Karpas-422 (cell line): ENCODE measurements around the gene AHNAK. TPM values are rescaled to one million over a fixed set of nuclear protein-coding genes. Genes with fewer than 3 reads are reported as not detected.

Source experiments
- DNase-seq: peaks from one replicate; pipeline ENCODE4 v3.0.0-alpha.2; 2015
- H2AFZ ChIP-seq: fragments of 200-600 bp; sonication (generic); 2 replicates; pipeline ENCODE4 v1.6.1; 2014; ENCODE audit warnings: antibody characterized with exemption, low read length, mixed read lengths
- H3K27ac ChIP-seq: fragments of 200-600 bp; sonication (generic); 2 replicates; pipeline ENCODE4 v1.5.1; 2014; ENCODE audit warnings: mild to moderate bottlenecking, low read length, moderate library complexity
- H3K27me3 ChIP-seq: fragments of 200-600 bp; sonication (generic); 2 replicates; pipeline ENCODE4 v1.6.1; 2014; ENCODE audit warnings: low read length, mixed read lengths
- H3K36me3 ChIP-seq: fragments of 200-600 bp; sonication (generic); 2 replicates; pipeline ENCODE4 v1.6.1; 2014; ENCODE audit warnings: low read length, mixed read lengths; ENCODE audit not compliant: insufficient read depth
- H3K4me1 ChIP-seq: fragments of 200-600 bp; sonication (generic); 2 replicates; pipeline ENCODE4 v1.6.1; 2014; ENCODE audit warnings: mild to moderate bottlenecking, low read length, mixed read lengths
- H3K4me2 ChIP-seq: fragments of 200-600 bp; sonication (generic); 2 replicates; pipeline ENCODE4 v1.6.1; 2014; ENCODE audit warnings: low read length, low read depth, mild to moderate bottlenecking; ENCODE audit not compliant: poor library complexity, severe bottlenecking
- H3K4me3 ChIP-seq: fragments of 200-600 bp; sonication (generic); 2 replicates; pipeline ENCODE4 v1.5.1; 2014; ENCODE audit warnings: mild to moderate bottlenecking, antibody characterized with exemption, low read length, mixed read lengths
- H3K79me2 ChIP-seq: fragments of 200-600 bp; sonication (generic); 2 replicates; pipeline ENCODE4 v1.6.1; 2014; ENCODE audit warnings: mild to moderate bottlenecking, low read length, mixed read lengths
- H3K9ac ChIP-seq: fragments of 200-600 bp; sonication (generic); 2 replicates; pipeline ENCODE4 v1.6.0; 2014; ENCODE audit warnings: low read length
- H3K9me2 ChIP-seq: fragments of 200-600 bp; sonication (generic), shearing (Covaris generic); replicated peaks from 2 replicates; pipeline ENCODE4 v1.6.0; 2014; ENCODE audit warnings: mild to moderate bottlenecking, low read length, moderate library complexity; ENCODE audit not compliant: insufficient read depth
- H3K9me3 ChIP-seq: fragments of 300-700, 200-600 bp; sonication (generic); 2 replicates; pipeline ENCODE4 v1.6.1; 2014; ENCODE audit warnings: low read length, mixed read lengths
- H4K20me1 ChIP-seq: fragments of 200-600 bp; sonication (generic); 2 replicates; pipeline ENCODE4 v1.6.1; 2014; ENCODE audit warnings: mild to moderate bottlenecking, antibody characterized with exemption, low read length, low read depth; ENCODE audit not compliant: insufficient read depth
- total RNA-seq: library from RNA; depleted of rRNA; stranded (reverse); fragments of >200 nt; shearing (Covaris generic); gene quantifications from 2 replicates; pipeline ENCODE4 v1.2.3, GENCODE V29; 2014; ENCODE audit warnings: low replicate concordance

The AHNAK gene
- total RNA-seq, 1 experiment from 2014 or later: 0.34 TPM

DNA sequence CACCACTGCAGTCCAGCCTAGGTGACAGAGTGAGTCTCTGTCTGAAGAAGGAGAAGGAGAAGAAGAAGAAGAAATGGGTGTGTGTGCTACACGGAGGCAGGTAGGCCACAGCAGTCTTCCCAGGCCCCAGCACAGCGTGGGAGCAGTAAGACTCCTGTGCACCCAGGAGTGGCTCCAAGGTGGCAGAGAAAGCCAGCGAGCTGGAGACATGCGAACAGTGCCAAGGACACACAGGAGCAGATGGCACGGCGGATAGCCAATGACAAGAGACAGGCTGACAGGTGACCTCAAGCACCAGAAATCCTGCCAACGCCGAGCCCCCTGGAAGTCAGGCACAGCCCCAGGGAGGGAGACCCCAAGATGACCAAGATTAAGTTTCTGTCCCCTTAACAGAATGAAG, 136.8 kb downstream of the AHNAK start:
- Histone ChIP-seq H2AFZ (no peak overlapping the region), H3K9me2 (no peaks in the 10 kb centered on the region), H3K4me2 (no peak overlapping the region), H3K27me3 (no peaks in the 10 kb centered on the region), H3K36me3 (no peaks in the 10 kb centered on the region), H3K4me1 (no peaks in the 10 kb centered on the region), H3K9ac (no peak overlapping the region), H3K79me2 (no peaks in the 10 kb centered on the region), H4K20me1 (no peaks in the 10 kb centered on the region), H3K27ac (no peak overlapping the region), H3K9me3 (no peaks in the 10 kb centered on the region), H3K4me3 (no peak overlapping the region)
- DNase-seq: no peak

DNA sequence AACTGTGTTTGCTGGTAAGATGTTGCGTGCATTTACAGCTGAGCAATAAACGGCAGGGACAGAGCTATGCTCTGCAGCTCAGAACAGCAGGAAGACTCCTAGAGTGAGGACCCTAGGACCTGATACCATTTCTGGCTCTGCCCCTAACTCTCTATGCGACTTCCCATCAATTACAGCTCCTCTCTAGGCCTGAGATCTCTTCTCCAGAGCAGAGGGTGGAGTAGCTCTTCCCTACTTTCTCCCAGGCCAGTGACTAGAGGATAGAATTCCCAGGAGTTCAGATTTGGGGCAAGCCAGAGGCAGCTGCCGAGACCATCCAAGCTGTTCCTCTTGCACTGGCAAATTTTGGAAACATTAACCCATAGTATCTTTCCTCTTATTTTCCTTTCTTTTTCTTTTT, 140.6 kb downstream of the AHNAK start:
- Histone ChIP-seq H3K27me3 (no peaks in the 10 kb centered on the region), H3K79me2 (no peaks in the 10 kb centered on the region), H2AFZ (no peak overlapping the region), H3K9me3 (no peaks in the 10 kb centered on the region), H3K9me2 (no peaks in the 10 kb centered on the region), H4K20me1 (no peaks in the 10 kb centered on the region), H3K9ac (no peak overlapping the region), H3K36me3 (no peaks in the 10 kb centered on the region), H3K4me1 (no peaks in the 10 kb centered on the region), H3K27ac (no peak overlapping the region), H3K4me3 (no peak overlapping the region), H3K4me2 (no peak overlapping the region)
- DNase-seq: no peak

DNA sequence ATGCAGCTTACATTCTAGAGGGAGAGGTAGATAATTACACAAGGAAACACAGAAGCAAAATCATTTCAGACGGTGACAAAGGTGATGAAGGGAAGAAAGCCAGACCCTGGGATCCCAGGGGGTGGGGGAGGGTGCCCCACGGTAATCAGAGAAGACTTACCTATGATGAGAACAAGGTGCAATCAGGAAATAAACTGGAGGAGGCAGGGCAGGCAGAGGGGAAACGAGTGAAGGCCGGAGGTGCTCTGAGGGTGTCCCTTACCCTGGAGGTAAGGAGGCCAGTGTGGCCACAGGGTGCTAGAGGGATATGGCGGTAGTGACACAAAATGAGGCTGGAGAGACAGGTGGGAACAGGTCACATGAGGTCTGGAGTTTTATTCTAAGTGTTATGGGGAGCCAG, 141.7 kb downstream of the AHNAK start:
- Histone ChIP-seq H3K9ac (no peak overlapping the region), H3K9me3 (no peaks in the 10 kb centered on the region), H4K20me1 (no peaks in the 10 kb centered on the region), H3K27ac (no peak overlapping the region), H2AFZ (no peak overlapping the region), H3K4me3 (no peak overlapping the region), H3K9me2 (no peaks in the 10 kb centered on the region), H3K79me2 (no peaks in the 10 kb centered on the region), H3K27me3 (no peaks in the 10 kb centered on the region), H3K36me3 (no peaks in the 10 kb centered on the region), H3K4me1 (no peaks in the 10 kb centered on the region), H3K4me2 (no peak overlapping the region)
- no peak for DNase-seq

DNA sequence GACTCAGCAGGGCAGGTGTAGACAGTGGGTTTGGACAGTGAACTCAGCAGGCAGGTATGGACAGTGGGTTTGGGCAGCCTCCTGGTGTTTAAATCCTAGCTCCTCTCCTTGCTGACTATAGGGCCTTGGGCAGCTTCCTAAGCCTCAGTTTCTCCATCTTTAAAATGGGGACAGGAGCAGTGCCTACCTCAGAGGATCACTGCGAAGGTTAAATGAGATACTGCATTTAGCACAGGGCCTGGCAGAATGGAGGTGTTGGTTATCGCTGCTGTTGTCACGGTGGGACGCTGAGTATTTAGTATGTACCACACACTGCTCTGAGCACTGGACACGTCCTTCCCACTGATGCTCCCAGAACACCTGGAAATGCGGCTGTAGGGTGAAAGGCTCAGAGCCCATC, 142.2 kb downstream of the AHNAK start:
- Histone ChIP-seq H3K79me2 (no peaks in the 10 kb centered on the region), H3K4me3 (no peak overlapping the region), H3K9ac (no peak overlapping the region), H2AFZ (no peak overlapping the region), H3K4me2 (no peak overlapping the region), H3K4me1 (no peaks in the 10 kb centered on the region), H3K27me3 (no peaks in the 10 kb centered on the region), H3K36me3 (no peaks in the 10 kb centered on the region), H3K9me3 (no peaks in the 10 kb centered on the region), H3K27ac (no peak overlapping the region), H4K20me1 (no peaks in the 10 kb centered on the region), H3K9me2 (no peaks in the 10 kb centered on the region)
- no peak for DNase-seq

DNA sequence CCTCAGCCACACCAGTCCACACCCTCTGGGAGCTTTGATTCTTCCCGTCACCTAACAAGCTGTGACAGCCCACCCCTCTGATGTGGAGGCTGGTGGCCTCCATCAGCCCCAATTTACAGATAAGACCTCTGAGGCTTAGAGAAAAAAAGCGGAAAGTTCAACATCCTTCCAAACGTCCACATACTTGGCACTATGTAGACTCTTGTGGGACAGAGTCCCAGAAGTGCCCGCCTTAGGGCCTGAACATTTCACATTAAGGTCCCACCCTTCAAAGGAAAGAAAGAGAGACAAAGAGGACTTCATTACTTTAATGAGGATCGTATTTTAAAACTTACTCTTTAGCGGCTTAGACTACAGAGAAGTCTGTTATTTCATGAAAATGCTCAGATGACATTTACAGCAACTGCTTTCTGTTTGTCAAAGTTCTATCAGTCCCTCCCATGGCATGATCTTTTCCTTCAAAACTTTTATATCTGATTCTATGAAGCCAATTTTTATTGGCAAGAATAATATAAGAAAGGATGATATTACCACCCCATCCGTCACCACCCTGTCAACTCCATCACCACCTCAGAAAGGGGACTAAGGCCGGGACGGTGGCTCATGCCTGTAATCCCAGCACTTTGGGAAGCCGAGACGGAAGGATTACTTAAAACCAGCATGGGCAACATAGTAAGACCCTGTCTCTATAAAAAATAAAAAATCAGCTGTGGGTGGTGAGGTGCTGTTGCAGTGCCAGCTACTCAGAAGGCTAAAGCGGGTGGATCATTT, 143.5 kb downstream of the AHNAK start:
- Histone ChIP-seq H3K27ac (no peak overlapping the region), H3K4me1 (no peaks in the 10 kb centered on the region), H3K9me3 (no peaks in the 10 kb centered on the region), H3K4me3 (no peak overlapping the region), H3K27me3 (no peaks in the 10 kb centered on the region), H3K36me3 (no peaks in the 10 kb centered on the region), H3K9ac (no peak overlapping the region), H3K9me2 (no peaks in the 10 kb centered on the region), H2AFZ (no peak overlapping the region), H4K20me1 (no peaks in the 10 kb centered on the region), H3K4me2 (no peak overlapping the region), H3K79me2 (no peaks in the 10 kb centered on the region)
- DNase-seq: no peak

DNA sequence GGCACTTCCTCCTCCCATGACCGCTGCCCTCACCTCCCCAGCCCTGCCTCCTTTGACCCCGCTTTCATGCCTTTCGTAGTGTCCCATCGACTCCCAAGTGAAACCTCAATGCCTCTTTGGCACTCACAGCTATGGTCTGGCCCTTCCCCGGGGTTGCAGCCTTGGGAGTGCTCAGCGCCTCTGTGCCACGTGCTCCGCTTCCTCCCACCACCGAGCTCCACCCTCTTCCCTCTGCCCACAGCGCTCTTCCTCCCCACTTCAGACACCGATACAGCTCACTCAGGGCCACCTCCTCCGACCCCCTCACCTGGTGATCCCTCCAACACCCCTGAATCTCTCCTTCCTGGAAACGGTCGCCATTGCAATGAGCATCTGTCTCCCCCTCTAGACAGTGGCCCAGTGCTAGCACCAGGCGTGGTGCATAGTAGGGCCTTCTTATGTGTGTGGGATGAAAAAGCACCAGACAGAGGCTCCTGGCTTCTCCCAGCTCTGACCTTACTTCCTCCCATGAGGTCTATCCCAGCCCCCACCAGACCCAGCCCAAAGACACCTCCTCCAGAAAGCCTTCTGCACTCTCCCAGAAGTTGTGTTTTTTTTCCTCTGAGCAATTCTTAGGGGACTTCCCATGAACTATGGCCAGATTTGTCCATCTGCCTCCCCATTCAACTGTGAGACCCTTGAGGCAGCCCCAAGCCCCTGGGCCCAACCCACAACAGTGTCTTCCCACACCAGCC, 144.2 kb downstream of the AHNAK start:
- Histone ChIP-seq H3K27ac (no peak overlapping the region), H3K4me2 (no peak overlapping the region), H3K79me2 (no peaks in the 10 kb centered on the region), H3K9me3 (no peaks in the 10 kb centered on the region), H3K4me3 (no peak overlapping the region), H3K27me3 (no peaks in the 10 kb centered on the region), H3K9ac (no peak overlapping the region), H4K20me1 (no peaks in the 10 kb centered on the region), H3K4me1 (no peaks in the 10 kb centered on the region), H2AFZ (no peak overlapping the region), H3K9me2 (no peaks in the 10 kb centered on the region), H3K36me3 (no peaks in the 10 kb centered on the region)
- DNase-seq: no peak

DNA sequence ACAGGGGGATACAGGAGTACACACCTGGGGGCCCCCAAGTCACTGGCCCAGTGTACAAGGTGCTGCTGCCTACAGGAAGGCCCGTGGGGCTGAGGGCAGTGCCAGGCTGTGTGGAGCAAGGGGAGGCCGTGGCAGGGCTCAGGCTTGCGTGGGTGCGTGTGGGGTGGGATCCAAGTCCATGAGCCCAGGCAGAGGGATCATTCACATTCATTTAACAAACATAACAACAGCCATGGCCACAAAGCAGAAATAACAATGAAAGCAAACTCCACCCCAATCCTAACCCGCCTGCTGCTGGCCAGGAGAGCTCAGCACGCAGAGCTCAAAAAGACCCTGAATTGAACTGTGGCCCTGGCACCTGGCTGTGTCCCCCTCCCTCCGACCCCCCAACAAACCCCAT, 144.8 kb downstream of the AHNAK start:
- Histone ChIP-seq H3K9me3 (no peaks in the 10 kb centered on the region), H4K20me1 (no peaks in the 10 kb centered on the region), H3K27me3 (no peaks in the 10 kb centered on the region), H3K9me2 (no peaks in the 10 kb centered on the region), H3K36me3 (no peaks in the 10 kb centered on the region), H2AFZ (no peak overlapping the region), H3K4me1 (no peaks in the 10 kb centered on the region), H3K4me3 (no peak overlapping the region), H3K27ac (no peak overlapping the region), H3K4me2 (no peak overlapping the region), H3K9ac (no peak overlapping the region), H3K79me2 (no peaks in the 10 kb centered on the region)
- no peak for DNase-seq

DNA sequence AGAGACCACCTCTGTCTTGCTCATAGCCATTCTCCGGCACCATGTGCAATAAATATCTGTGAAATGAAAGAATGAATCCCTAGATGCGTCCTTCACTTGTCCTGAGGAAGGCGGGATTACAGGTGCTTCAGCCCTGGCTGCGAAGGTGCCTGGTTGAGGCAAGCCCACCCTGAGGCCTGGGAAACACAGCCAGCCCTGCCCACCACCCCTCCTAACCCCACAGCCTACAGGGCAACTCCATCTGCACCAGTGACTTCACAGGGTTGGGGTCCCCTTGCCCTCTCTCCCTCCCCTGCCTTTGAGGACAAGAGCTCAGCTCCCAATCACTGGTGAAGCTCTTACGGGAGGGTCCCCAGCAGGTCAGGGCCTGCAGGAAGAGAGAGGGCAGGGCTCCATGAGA, 145.2 kb downstream of the AHNAK start:
- H3K27ac ChIP-seq: no peak overlapping the region
- no peaks in the 10 kb centered on the region for H4K20me1 ChIP-seq
- no peaks in the 10 kb centered on the region for H3K9me2 ChIP-seq
- no peak for DNase-seq
- no peak overlapping the region for H2AFZ ChIP-seq
- H3K4me2 ChIP-seq: no peak overlapping the region
- no peaks in the 10 kb centered on the region for H3K79me2 ChIP-seq
- H3K27me3 ChIP-seq: no peaks in the 10 kb centered on the region
- H3K4me1 ChIP-seq: no peaks in the 10 kb centered on the region
- no peaks in the 10 kb centered on the region for H3K9me3 ChIP-seq
- H3K36me3 ChIP-seq: no peaks in the 10 kb centered on the region
- H3K4me3 ChIP-seq: no peak overlapping the region
- H3K9ac ChIP-seq: no peak overlapping the region
